Hypothalamus (tissue), 51 donors: ENCODE data around the gene HDAC11.
A peak's percentile ranks its signal among the peaks of the same experiment; 100 is the strongest.
"Not testable (repeated sequence)": the region's sequence is repeated elsewhere in the genome, so short reads cannot be mapped to it uniquely, and the experiment has no call there.

Experiments
- DNase-seq, 51 donors: peaks; one replicate each; lab custom pipeline; 2025; lab: John Stamatoyannopoulos, UW

Gene HDAC11, protein sequence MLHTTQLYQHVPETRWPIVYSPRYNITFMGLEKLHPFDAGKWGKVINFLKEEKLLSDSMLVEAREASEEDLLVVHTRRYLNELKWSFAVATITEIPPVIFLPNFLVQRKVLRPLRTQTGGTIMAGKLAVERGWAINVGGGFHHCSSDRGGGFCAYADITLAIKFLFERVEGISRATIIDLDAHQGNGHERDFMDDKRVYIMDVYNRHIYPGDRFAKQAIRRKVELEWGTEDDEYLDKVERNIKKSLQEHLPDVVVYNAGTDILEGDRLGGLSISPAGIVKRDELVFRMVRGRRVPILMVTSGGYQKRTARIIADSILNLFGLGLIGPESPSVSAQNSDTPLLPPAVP

DNA sequence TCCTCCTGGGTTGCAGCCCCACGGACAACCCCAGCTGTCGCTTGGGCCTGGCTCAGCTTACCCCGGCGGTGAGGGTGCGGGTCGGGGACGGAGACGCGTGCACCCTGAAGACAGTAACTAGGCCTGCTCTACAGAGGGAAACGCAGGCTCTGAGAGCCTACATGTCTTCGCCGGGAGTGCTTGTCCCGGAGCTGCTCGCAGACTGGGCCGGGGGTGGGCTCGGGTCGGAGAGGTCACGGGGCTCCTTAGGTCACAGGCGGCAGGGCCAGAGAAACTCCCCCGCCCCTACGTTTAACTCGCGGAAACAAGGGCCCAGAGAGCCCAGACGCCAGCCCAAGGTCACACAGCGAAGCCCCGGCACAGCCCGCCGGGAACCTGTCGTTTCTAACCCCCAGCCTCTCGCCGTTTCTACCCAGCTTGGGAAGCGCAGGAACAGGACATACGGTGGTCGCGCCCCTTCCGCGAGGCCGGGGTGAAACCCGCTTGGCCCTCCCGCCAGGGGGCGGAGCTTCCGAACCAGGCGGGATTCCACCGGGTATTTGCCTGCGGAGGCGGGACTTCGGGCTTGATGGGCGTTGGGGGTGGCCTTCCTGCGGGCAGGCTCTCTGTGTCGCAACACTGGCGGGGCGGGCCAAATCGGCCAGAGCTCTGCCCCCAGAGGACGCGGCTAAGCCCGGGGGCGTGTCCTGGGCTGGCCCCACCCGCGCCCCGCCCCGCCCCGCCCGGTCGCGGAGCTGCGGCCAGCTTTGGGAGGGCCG, at the start of gene HDAC11:
Gene HDAC11 (plus strand): TSS at position 725 of the 758 bp plus-strand sequence. CDS start 42 bp downstream, outside the sequence.
- DNase-seq = peak; percentile 79 to 100 (median 98)

DNA sequence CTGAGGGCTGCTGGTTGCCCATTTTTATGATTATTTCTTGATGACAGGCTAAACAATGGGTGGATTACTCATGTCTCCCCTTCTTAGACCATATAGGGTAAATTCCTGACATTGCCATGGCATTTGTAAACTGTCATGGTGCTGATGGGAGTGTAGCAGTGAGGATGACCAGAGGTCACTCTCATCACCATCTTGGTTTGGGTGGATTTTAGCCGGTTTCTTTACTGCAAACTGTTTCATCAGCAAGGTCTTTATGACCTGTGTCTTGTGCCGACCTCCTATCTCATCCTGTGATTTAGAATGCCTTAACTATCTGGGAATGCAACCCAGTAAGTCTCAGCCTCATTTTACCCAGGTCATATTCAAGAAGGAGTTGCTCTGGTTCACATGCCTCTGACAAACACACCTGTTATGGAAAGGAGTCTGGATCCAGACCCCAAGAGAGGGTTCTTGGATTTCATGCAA, 49.7 kb upstream of the HDAC11 start:
- not testable (repeated sequence) for DNase-seq

DNA sequence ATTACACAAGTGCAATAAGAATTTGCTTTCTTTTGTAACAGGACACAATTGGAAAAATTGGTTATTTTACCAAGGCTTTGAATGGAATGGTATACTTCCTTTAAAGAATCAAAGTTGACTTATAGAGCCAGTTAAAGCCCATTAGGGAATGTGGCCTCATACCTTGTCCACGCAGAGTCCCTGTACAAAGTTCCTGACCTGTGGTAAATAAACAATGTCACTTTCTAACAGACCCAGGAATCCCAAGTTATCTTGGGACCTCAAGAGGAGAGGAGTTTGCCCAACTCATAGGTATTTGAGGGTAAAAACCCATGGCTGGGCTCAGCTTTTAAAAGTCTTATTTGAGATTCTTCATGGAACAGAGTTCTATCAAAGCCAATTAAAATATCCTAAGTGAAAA, 48.0 kb upstream of the HDAC11 start:
- DNase-seq = no peak

DNA sequence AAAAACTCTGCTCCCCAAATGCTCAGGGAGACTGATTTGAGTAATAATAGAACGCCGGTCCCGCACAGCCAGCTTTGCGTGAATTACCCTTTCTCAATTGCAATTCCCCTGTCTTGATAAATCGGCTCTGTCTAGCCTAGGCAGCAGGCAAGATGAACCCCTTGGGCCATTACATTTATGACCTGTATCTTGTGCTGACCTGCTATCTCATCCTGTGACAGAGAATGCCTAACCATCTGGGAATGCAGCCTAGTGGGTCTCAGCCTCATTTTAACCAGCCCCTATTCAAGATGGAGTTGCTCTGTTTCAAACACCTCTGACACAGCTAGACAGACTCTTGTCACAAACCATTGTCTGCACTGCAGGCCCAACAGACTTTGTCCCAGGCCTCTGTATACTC, 46.2 kb upstream of the HDAC11 start:
- no peak for DNase-seq

DNA sequence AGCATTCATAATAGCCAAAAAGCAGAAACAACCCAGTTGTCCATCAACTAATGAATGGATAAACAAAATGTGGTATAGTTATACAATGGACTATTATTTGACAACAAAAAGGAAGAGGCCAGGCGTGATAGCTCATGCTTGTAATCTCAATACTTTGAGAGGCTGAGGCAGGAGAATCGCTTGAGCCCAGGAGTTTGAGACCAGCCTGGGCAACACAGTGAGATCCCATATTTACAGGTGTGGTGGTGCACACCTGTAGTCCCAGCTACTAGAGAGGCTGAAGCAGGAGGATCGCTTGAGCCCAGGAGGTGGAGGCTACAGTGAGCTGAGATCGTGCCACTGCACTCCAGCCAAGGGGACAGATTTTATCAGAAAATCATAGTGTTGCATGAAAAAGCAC, 43.9 kb upstream of the HDAC11 start:
- DNase-seq = not testable (repeated sequence)

DNA sequence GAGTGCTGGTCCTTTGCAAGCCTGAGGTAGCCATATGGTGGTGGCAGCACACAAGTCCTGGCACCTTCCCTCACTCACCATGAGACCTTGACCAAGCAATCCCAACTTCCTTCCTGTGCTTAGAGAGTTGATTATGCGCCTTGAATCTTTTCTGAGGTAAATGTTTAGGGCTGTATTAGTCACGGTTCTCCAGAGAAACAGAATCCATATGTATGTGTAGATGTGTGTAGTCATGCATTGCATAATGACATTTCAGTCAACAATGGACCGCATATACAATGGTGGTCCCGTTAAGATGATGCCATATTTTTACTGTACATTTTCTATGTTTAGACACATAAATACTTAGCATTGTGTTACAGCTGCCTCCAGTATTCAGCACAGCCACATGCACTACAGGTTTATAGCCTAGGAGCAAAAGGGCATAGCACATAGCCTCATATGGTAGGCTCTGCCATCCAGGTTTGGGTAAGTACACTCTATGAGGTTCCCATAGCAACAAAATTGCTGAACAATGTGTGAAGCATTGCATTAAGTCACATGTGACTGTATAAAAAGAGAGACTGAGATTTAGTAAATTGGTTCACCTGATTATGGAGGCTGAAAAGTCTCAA, 39.8 kb upstream of the HDAC11 start:
- DNase-seq = peak in 1 of 51 donors; percentile 17

DNA sequence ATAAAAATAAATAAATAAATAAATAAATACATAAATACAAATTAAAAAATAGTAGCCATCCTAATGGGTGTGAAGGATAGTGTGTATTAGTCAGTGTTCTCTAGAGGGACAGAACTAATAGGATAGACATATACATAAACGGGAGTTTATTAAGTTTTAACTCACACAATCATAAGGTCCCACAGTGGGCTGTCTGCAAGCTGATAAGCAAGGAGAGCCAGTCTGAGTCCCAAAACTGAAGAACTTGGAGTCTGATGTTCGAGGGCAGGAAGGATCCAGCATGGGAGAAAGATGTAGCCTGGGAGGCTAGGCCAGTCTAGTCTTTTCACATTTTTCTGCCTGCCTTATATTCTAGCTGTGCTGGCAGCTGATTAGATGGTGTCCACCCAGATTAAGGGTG, 37.2 kb upstream of the HDAC11 start:
- DNase-seq = not testable (repeated sequence)

DNA sequence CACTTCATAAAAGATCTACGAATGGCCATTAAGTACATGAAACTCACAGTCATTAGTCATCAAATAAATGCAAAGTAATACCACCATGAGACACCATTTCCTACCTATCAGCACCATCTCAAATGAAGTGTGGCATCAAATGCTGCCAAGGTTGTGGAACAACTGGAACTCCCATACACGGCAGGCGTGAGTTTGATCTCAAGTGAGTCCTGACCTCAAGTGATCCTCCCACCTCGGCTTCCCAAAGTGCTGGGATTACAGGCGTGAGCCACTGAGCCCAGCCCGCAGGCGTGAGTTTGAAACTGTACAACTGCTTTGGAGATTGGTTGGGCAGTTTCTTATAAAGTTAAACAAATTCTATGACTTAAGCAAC, 28.8 kb upstream of the HDAC11 start:
- DNase-seq = peak in 1 of 51 donors; percentile 64

DNA sequence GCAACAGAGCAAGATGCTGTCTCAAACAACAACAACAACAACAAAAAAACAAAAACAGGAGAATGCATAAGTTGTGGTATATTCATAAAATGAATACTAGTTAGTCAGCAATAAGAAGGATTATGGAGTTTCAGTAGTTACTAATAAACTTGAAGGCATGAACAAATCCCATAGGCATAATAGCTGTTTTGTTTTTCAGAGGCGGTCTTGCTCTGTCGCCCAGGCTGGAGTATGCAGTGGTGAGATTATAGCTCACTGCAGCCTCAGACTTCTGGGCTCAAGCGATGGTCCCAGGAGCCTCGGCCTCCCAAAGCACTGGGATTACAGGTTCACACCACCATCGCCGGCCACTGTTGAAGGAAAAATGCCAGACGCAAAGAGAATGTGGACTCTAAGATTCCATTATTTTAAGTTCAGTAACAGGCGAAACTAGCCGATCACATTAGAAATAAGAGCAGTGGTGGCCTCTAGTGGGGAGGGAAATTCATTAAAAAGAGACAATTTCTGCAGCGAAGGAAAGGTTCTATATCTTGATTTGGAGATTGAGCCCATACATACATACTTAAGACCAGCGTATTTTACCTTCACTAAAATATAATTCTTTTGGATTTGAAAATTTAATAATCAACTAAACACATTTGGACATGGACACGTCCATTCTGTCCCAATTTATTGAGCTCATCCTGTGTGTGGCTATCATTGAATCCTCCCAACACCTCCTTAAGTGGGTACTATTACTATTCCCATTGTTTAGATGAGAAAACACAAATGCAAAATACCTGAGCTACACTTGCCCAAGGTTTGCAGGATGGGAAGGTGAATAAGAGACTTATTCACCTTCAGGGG, 27.4 kb upstream of the HDAC11 start:
- peak in 32 of 51 donors; percentile 9 to 80 (median 30) for DNase-seq

DNA sequence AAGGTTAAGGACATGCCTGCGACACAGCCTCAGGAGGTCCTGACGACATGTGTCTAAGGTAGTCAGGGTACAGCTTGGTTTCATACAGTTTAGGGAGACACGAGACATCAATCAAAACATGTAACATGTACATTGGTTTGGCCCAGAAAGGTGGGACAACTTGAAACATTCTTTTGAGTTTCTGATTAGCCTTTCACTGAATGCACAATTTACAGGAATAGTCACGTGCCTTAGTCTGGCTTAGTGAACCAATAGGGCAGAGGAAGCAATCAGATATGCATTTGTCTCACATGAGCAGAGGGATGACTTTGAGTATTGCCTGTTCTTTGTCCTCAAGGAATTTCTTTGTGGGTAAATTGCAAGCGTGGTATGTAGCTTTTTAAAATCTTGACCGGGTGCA, 24.5 kb upstream of the HDAC11 start:
- no peak for DNase-seq

DNA sequence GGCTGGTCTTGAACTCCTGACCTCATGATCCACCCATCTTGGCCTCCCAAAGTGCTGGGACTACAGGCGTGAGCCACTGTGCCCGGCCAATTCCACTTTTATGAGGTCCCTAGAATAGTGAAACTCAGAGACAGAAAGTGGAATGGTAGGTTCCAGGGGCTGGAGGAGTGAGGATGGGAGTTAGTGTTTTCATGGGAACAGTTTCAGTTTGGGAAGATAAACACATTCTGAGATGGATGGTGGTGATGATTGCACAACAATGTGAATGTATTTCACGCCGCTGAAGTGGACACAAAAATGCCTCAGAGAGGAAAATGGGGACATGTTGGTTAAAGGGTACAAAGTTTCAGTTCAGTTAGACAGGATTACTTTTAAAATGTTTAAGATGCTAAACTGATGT, 22.5 kb upstream of the HDAC11 start:
- no peak for DNase-seq

DNA sequence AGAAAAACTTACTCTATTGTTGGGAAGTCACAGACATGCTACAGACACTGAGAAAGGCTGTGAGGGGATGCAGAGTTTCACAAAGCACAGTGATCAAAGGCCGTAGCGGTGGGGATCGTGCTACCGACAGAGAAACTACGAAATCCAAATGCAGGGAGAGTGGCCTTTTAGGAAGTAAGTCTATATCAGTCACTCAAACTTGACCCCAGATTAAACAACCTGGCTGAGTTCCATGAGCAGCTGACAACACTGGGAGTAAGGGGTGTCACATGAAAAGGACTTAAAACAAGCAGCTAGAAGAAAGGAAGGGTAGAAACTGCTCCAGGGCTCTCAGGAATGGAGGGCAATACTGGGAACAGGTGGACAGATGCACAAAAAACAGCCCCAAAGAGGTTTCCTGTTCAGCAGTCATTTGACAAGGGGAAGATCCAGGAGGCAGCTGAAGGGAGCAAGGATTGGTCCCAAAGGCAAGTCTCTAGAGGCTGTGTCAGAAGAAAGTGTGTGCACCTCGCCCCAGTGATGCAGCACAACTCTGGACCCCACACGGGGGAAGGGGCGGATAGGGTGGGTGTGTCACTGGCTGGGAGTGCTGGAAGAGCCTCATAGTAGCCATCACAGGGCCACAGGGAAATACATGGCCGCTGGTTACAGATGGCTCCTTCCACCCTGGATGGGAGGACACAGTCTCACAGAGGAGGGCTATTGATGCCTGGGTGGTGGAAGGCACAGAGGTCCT, 20.3 kb upstream of the HDAC11 start:
- DNase-seq = no peak

DNA sequence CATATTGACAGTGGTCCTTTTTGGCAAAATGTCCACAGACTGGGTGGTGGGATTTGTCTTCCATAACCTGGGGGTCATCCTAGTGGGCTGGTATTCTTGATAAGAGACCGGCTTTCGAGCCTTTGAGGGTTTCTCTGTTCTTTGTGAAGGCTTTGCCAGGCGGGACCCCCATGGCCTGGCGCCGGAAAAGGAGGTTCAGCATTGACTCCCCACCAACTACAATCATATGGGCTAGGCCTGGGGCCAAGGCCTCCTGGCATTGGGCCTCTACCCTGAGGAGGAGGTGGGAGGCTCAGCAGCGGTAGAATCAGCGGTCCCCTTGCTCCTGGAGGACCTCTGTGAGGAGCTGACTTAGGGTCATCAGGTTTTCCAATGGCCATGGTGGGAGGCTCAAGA, 19.8 kb upstream of the HDAC11 start:
- no peak for DNase-seq

DNA sequence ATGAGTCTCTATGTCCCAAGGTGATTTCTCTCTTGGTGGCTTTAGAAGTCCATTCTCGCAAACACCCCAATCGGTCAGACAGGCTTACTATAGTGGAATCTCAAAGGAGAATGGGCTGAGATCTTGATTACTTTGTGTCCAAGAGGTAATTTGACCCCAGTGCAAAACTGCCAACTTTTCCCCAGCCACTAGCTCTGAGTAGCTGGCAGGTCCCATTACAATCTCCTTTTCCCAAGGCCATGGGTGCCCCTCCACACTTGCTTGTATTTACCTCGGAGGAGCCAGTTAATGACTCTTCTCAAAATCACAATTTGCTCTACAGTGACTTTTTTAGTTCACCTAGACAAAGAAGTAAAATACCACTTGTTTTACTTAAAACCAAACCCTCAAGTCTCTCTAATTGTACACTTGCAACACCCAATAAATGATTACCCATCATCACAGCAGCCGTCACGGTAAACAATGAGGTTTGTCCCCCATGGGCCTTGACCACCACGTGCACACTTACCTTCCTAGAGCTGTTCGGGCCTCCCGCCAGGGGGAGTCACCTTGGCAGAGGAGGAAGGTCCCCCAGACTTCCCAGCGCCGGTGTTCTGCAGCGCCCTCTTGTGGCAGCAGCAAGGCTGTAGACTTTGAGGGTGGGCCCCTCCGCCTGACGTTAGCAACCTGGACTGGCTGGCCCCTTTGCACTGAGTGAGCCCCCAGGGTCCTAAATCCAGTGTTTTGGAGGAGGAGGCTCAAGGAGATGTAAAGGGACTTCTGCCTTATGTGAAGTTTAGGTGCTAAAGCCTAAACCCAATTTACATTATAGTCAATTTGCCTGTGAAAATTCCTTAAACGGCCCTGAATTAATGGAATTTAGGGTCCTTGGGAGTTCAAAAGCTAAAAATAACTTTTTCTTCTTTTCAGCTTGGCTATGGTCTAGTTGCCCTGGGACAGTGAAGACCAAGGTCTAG, 18.7 kb upstream of the HDAC11 start:
- peak in 6 of 51 donors; percentile 12 to 44 (median 24) for DNase-seq

DNA sequence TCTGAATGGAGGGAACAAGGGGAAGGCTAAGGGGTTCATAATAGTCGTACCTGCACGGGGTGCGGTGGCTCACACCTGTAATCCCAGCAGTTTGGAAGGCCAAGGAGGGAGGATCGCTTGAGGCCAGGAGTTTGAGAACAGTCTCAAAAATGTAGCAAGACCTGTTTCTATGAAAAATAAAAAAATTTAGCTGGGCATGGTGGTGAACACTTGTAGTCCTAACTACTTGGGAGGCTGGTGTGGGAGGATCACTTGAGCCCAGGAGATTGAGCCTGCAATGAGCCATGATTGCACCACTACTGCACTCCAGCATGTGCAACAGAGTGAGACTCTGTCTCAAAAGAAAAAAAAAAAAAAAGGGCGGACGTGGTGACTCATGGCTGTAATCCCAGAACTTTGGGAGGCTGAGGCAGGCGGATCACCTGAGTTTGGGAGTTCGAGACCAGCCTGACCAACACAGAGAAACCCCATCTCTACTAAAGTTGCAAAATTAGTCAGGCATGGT, 17.9 kb upstream of the HDAC11 start:
- DNase-seq = no peak

DNA sequence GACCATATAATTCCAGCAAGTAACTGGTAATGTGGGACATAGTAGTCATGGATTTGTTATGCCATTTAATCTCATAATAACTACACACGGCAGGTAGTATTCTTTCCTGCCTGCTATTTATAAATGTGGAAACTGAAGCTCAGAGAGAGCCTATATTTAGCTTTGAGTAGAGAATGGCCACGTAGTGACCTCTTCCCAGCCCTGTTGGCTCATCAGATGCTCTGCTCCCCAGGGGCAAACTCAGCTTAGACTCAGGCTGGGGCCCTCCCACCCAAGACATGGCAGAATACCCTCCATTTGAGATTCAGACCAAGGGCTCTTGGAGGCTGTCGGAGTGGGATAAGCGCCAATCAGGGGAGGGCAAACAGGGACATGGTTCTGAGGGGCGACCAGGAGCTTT, 17.3 kb upstream of the HDAC11 start:
- DNase-seq = no peak

DNA sequence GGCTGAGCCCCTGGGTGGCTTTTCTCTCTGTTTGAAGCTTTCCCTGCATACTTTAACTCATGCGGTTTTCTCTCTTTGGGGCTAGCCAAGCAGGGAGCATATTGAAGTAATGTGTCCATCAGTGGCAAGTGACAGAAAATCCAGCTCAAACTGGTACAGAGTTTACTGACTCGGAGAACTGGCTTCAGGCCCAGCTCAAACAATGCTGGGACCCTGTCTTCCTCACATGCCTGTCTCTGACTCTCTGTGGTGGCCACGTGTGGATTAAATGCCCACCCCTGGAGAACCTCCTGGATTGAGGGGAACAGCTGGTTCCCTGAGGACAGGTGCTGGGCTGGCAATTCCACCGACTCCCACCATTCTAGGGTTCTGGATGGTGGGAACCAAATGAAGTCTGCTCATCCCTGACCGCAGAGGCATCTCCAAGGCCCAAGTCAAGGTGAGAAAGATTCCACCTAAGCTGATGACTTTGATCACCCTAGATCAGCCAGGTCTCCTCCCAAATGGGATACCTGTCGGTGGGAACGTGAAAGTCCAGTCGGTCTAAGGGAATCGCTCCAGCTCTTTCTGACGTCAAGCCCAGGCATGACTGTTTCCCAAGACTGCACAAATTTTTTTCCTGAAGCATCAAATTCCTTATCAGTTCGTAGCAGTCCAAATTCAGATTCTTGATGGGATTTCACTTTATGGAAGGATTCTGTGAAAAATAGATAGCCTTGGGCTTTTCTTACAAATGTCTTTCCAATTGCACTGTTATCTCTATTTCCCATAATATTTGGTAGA, 16.3 kb upstream of the HDAC11 start:
- peak in 15 of 51 donors; percentile 6 to 53 (median 30) for DNase-seq
